PC-3 (cell line): ENCODE results near the gene KRT31. TPM values are rescaled to one million over a fixed set of nuclear protein-coding genes. Genes with fewer than 3 reads are reported as not detected.

ENCODE experiments used
- ATAC-seq: fragments of 200-7000 bp; cut with Tn5 transposase; 2 replicates; pipeline ENCODE4 v1.9.1; 2020; ENCODE audit warnings: mild to moderate bottlenecking, moderate library complexity
- BruUV-seq: library from RNA; stranded (reverse); fragments of 400-500 nt; replicated peaks from 2 replicates; lab custom pipeline; 2021; lab: Mats Ljungman, UMichigan
- CTCF ChIA-PET: fragments of 300-600 bp; sonication (Branson Sonifier 250); formaldehyde crosslinking; loops from one replicate; lab custom pipeline; 2022; ENCODE audit warnings: antibody characterized with exemption; lab: Charles Lee
- POLR2A ChIA-PET: fragments of 300-600 bp; sonication (Branson Sonifier 250); formaldehyde crosslinking; loops from one replicate; lab custom pipeline; 2022; ENCODE audit warnings: antibody characterized with exemption; ENCODE audit not compliant: unreplicated experiment; lab: Charles Lee
- DNase-seq: peaks from one replicate; pipeline ENCODE4 v3.0.0-alpha.2; 2015
- H2AFZ ChIP-seq: fragments of 300-600 bp; sonication (generic); 2 replicates; pipeline ENCODE4 v1.6.0; 2016; ENCODE audit warnings: antibody characterized with exemption, low read length
- H3F3A ChIP-seq: fragments of 300-600 bp; sonication (generic); one replicate; pipeline ENCODE4 v1.6.0; 2017; ENCODE audit warnings: antibody characterized with exemption, low read length, control low read depth, mild to moderate bottlenecking; ENCODE audit not compliant: unreplicated experiment
- H3K27ac ChIP-seq: fragments of 300-600 bp; sonication (generic); 2 replicates; pipeline ENCODE4 v1.5.1; 2016; ENCODE audit warnings: mild to moderate bottlenecking, low read length
- H3K27me3 ChIP-seq: fragments of 300-600 bp; sonication (generic); 2 replicates; pipeline ENCODE4 v1.6.1; 2016; ENCODE audit warnings: low read length, mixed read lengths
- H3K36me3 ChIP-seq: fragments of 300-600 bp; sonication (generic); 2 replicates; pipeline ENCODE4 v1.6.1; 2016; ENCODE audit warnings: low read depth, mixed run types, low read length, mixed read lengths
- H3K4me1 ChIP-seq: fragments of 300-600 bp; sonication (generic); 2 replicates; pipeline ENCODE4 v1.5.1; 2016; ENCODE audit warnings: low read length; ENCODE audit not compliant: insufficient read depth
- H3K4me2 ChIP-seq: fragments of 300-600 bp; sonication (generic); 2 replicates; pipeline ENCODE4 v1.6.0; 2016; ENCODE audit warnings: low read length
- H3K4me3 ChIP-seq: fragments of 300-600 bp; sonication (generic); 2 replicates; pipeline ENCODE4 v1.5.1; 2016; ENCODE audit warnings: mild to moderate bottlenecking, low read length, mixed read lengths
- H3K79me2 ChIP-seq: fragments of 300-600 bp; sonication (generic); 2 replicates; pipeline ENCODE4 v1.6.1; 2017; ENCODE audit warnings: low read length, mixed read lengths
- H3K9ac ChIP-seq: fragments of 300-600 bp; sonication (generic); 2 replicates; pipeline ENCODE4 v1.6.0; 2016; ENCODE audit warnings: mild to moderate bottlenecking, low read length
- H3K9me2 ChIP-seq: fragments of 300-600 bp; sonication (generic); replicated peaks from 2 replicates; pipeline ENCODE4 v1.6.1; 2016; ENCODE audit warnings: mixed run types, low read length, mixed read lengths
- H3K9me3 ChIP-seq: fragments of 300-600 bp; sonication (generic); 2 replicates; pipeline ENCODE4 v1.6.1; 2016; ENCODE audit warnings: low read length, mixed read lengths
- H4K20me1 ChIP-seq: fragments of 300-600 bp; sonication (generic); 2 replicates; pipeline ENCODE4 v1.6.1; 2016; ENCODE audit warnings: low read length, mixed read lengths
- EZH2 ChIP-seq: fragments of 300-600 bp; sonication (generic); IDR thresholded peaks from one replicate; pipeline ENCODE4 v1.6.1; 2017; ENCODE audit warnings: antibody characterized with exemption, mild to moderate bottlenecking, low read length; ENCODE audit not compliant: unreplicated experiment
- EZH2phosphoT487 ChIP-seq: fragments of 300-600 bp; sonication (generic); IDR thresholded peaks from 2 replicates; pipeline ENCODE4 v1.6.1; 2018; ENCODE audit warnings: mild to moderate bottlenecking, antibody characterized with exemption, low read length, borderline replicate concordance
- intact Hi-C: fragments of 100-400 bp; cut with micrococcal nuclease; formaldehyde crosslinking; loops from 2 replicates; pipeline ENCODE4 v1.9.0; 2023
- total RNA-seq: library from RNA; depleted of rRNA; stranded (reverse); fragments of >200 nt; gene quantifications from 2 replicates; pipeline ENCODE4 v1.2.3, GENCODE V29; 2014
- TF ChIP-seq, protein P1 (sequence below): fragments of 300-600 bp; sonication (generic); conservative IDR thresholded peaks from 2 replicates; pipeline ENCODE4 v1.5.1; 2017; ENCODE audit warnings: antibody characterized with exemption, low read depth, mild to moderate bottlenecking, low read length

Gene KRT31
- total RNA-seq, 1 experiment from 2014 or later: not detected

DNA sequence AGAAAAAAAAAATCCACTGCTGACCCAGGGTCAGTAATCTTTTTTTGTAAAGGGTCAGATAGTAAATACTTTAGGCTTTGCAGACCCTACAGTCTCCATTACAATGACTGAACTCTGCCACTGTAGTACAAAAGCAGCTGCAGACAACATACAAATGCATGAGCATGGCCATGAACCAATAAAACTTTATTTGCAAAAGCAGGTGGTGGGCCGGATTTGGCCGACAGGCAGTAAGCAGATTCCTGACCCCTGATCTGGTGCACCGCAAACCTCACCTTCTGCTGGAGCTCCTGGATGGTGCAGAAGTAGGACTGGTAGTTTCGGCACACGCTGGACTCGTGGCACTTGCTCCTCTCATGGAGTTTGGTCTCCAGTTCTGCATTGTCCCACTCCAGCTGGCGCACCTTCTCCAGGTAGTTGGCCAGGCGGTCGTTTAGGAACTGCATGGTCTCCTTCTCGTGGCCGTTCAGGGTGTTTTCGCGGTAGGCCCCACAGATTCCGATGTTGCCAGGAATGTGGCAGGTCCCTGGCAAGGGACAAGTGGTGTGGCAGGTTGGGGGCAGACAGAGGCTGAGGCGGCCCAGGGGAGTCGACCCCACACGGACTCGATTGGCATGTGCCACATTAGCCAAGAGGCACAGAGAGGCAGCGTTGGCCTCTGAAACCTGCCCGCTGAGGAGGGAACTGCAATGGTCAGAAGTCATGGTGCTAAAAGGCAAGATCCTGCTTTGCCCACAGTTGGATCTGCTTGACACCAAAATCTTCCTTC is 13.8 kb upstream of the KRT31 start:
- POLR2A ChIA-PET: no interaction called here
- no peaks in the 10 kb centered on the region for H3F3A ChIP-seq
- no peaks in the 10 kb centered on the region for H3K79me2 ChIP-seq
- no peaks in the 10 kb centered on the region for H3K36me3 ChIP-seq
- intact Hi-C loops: no loop called here
- no peak overlapping the region for H3K4me2 ChIP-seq
- BruUV-seq: no TSS peak
- TF ChIP-seq EZH2phosphoT487: no peak
- TF ChIP-seq, protein P1, sequence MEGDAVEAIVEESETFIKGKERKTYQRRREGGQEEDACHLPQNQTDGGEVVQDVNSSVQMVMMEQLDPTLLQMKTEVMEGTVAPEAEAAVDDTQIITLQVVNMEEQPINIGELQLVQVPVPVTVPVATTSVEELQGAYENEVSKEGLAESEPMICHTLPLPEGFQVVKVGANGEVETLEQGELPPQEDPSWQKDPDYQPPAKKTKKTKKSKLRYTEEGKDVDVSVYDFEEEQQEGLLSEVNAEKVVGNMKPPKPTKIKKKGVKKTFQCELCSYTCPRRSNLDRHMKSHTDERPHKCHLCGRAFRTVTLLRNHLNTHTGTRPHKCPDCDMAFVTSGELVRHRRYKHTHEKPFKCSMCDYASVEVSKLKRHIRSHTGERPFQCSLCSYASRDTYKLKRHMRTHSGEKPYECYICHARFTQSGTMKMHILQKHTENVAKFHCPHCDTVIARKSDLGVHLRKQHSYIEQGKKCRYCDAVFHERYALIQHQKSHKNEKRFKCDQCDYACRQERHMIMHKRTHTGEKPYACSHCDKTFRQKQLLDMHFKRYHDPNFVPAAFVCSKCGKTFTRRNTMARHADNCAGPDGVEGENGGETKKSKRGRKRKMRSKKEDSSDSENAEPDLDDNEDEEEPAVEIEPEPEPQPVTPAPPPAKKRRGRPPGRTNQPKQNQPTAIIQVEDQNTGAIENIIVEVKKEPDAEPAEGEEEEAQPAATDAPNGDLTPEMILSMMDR: no peak
- no peak for TF ChIP-seq EZH2
- no peak overlapping the region for H3K9ac ChIP-seq
- H3K9me3 ChIP-seq: no peaks in the 10 kb centered on the region
- H3K4me1 ChIP-seq: peaks cover 6% of the 10 kb centered on the region; the same call in 1 of the 2 replicates
- no peak overlapping the region for H3K27ac ChIP-seq
- no peaks in the 10 kb centered on the region for H3K27me3 ChIP-seq
- DNase-seq (no peak), ATAC-seq (no peak)
- H4K20me1 ChIP-seq: no peaks in the 10 kb centered on the region
- H2AFZ ChIP-seq: no peak overlapping the region
- H3K9me2 ChIP-seq: no peaks in the 10 kb centered on the region
- H3K4me3 ChIP-seq: no peak overlapping the region
- CTCF ChIA-PET: interaction anchor here (0.6 kb wide), 1 partner anchor 796 kb away, joined by 6 read pairs; no protein-coding TSS in a partner anchor

DNA sequence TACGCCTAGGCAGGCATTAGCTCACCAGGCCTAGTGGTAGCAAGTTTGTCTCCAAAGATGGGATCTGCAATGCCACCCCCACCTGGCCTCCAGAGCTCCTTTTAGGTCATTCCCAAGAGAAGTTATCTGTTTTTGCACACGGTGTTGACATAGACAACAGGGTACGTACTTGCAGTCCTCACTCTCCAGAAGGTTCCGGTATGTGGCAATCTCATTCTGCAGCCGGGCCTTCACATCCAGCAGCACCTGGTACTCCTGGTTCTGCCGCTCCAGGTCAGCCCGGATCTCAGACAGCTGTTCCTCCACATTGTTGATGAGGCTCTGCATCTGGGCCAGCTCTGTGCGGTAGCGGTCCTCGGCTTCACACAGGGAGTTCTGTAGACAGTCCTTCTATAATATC is 9.8 kb upstream of the KRT31 start:
- no peak for DNase-seq
- Histone ChIP-seq H3K27me3 (no peaks in the 10 kb centered on the region), H3K4me1 (peaks cover 38% of the 10 kb centered on the region), H2AFZ (no peak overlapping the region), H3K4me2 (no peak overlapping the region), H3K9ac (no peak overlapping the region), H3F3A (peaks cover 3% of the 10 kb centered on the region), H3K9me2 (no peaks in the 10 kb centered on the region), H3K4me3 (no peak overlapping the region), H3K27ac (no peak overlapping the region), H4K20me1 (no peaks in the 10 kb centered on the region), H3K79me2 (no peaks in the 10 kb centered on the region), H3K9me3 (no peaks in the 10 kb centered on the region), H3K36me3 (no peaks in the 10 kb centered on the region)
- no peak for ATAC-seq
- ChIA-PET POLR2A (interaction anchor here (0.6 kb wide), 1 partner anchor 115 kb away, joined by 3 read pairs; no protein-coding TSS in a partner anchor), CTCF (no interaction called here)
- intact Hi-C loops: loop anchor here (10.0 kb wide), 2 partner anchors 118 to 238 kb away; partner anchors contain the start of gene KRT19
- no TSS peak for BruUV-seq
- TF ChIP-seq EZH2: no peak
- no peak for TF ChIP-seq EZH2phosphoT487
- TF ChIP-seq, protein P1: no peak

DNA sequence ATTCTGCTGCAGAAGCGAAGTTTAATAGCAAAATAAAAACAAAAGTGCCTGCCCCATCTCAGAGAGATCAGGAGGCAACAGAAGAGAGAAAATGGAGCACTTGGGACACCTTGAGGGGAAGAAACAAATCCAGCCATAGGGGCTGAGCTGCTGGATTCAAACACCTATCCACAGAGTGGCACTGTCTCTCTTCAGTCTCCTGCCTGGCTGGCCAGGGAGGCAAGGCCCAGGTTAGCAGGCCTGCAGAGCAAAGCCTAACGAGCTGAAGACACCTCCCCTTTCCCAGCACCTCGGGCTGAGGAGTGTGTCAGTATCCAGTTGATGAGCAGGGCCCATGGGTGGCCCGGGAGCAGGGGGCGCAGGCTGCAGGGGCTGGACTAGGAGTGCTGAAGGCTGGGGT is 8.8 kb upstream of the KRT31 start:
- no peak for TF ChIP-seq EZH2phosphoT487
- TF ChIP-seq, protein P1: no peak; the same call in 1 of the 2 replicates
- no peak for TF ChIP-seq EZH2
- no TSS peak for BruUV-seq
- no peaks in the 10 kb centered on the region for H3K9me2 ChIP-seq
- H4K20me1 ChIP-seq: no peaks in the 10 kb centered on the region
- peak; percentile 52 for DNase-seq
- ATAC-seq: peak; percentile 34; the same call in 1 of the 2 replicates
- peaks cover 42% of the 10 kb centered on the region for H3K4me1 ChIP-seq
- H3K27ac ChIP-seq: no peak overlapping the region
- no peaks in the 10 kb centered on the region for H3K79me2 ChIP-seq
- no peaks in the 10 kb centered on the region for H3K9me3 ChIP-seq
- H3F3A ChIP-seq: peaks cover 3% of the 10 kb centered on the region
- no peak overlapping the region for H3K9ac ChIP-seq
- H3K27me3 ChIP-seq: no peaks in the 10 kb centered on the region
- H2AFZ ChIP-seq: no peak overlapping the region
- POLR2A ChIA-PET: no interaction called here
- intact Hi-C loops: loop anchor here (10.0 kb wide), 2 partner anchors 119 to 239 kb away; partner anchors contain the start of gene KRT19
- H3K36me3 ChIP-seq: no peaks in the 10 kb centered on the region
- CTCF ChIA-PET: interaction anchor here (1.0 kb wide), 2 partner anchors 242 to 257 kb away, joined by 3 read pairs; no protein-coding TSS in a partner anchor
- H3K4me3 ChIP-seq: no peak overlapping the region
- no peak overlapping the region for H3K4me2 ChIP-seq
